RWPE2 (cell line): ENCODE results near the gene DMD.
A peak's percentile ranks its signal among the peaks of the same experiment; 100 is the strongest.

ENCODE experiments used
- ATAC-seq: fragments of 200-7000 bp; cut with Tn5 transposase; 3 replicates; pipeline ENCODE4 v1.9.1; 2021; ENCODE audit warnings: low read depth
- DNase-seq: peaks from one replicate; pipeline ENCODE4 v3.0.0-alpha.2; 2020; ENCODE audit warnings: low spot score
- H3K27ac ChIP-seq: fragments of 450-650 bp; 2 replicates; pipeline ENCODE4 v1.5.1; 2017; ENCODE audit warnings: mild to moderate bottlenecking; ENCODE audit not compliant: poor library complexity, severe bottlenecking
- H3K27me3 ChIP-seq: fragments of 250-450 bp; sonication (Bioruptor Pico); 2 replicates; pipeline ENCODE4 v1.5.1; 2021; ENCODE audit warnings: mild to moderate bottlenecking, moderate library complexity; ENCODE audit not compliant: insufficient read depth, poor library complexity, severe bottlenecking
- H3K36me3 ChIP-seq: fragments of 250-450 bp; sonication (Bioruptor Pico); 2 replicates; pipeline ENCODE4 v1.5.1; 2020; ENCODE audit warnings: low read depth, mild to moderate bottlenecking, moderate library complexity
- H3K4me1 ChIP-seq: fragments of 250-450 bp; sonication (Bioruptor Pico); 2 replicates; pipeline ENCODE4 v1.5.1; 2021; ENCODE audit warnings: mild to moderate bottlenecking, moderate library complexity; ENCODE audit not compliant: insufficient read depth, poor library complexity, severe bottlenecking
- H3K4me3 ChIP-seq: fragments of 250-450 bp; sonication (Bioruptor Pico); 2 replicates; pipeline ENCODE4 v1.5.1; 2021; ENCODE audit warnings: mild to moderate bottlenecking, moderate library complexity; ENCODE audit not compliant: severe bottlenecking
- H3K9me3 ChIP-seq: fragments of 250-450 bp; sonication (Bioruptor Pico); 2 replicates; pipeline ENCODE4 v1.5.1; 2021; ENCODE audit warnings: mild to moderate bottlenecking, moderate library complexity; ENCODE audit not compliant: severe bottlenecking
- TF ChIP-seq, protein P1 (sequence below): fragments of 450-650 bp; IDR thresholded peaks from one replicate; pipeline ENCODE4 v1.5.1; 2017; ENCODE audit warnings: mild to moderate bottlenecking, moderate library complexity; ENCODE audit not compliant: poor library complexity, severe bottlenecking

DMD gene

DNA sequence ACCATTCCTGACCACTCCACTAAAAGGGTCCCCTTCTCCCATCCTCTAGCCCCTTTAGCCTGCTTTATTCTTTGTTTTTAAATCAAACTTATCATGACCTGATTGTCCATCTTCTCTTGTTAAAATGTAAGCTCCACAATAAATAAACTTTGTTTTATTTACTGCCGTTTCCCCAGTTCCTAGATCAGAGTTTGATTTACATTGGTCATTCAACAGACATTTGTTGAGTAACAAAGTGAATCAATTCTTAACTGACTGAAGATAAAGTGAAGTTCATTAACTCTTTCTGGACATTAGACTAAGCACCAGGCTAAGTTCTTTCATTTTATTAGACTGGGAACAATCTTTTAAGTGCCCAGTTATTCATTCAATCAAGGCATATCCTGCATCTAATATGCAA is 1876.4 kb downstream of the DMD start:
- no peaks in the 10 kb centered on the region for H3K36me3 ChIP-seq
- no peaks in the 10 kb centered on the region for H3K27me3 ChIP-seq
- no peak overlapping the region for H3K27ac ChIP-seq
- no peaks in the 10 kb centered on the region for H3K9me3 ChIP-seq
- DNase-seq (no peak), ATAC-seq (no peak)
- H3K4me1 ChIP-seq = peaks cover 17% of the 10 kb centered on the region
- TF ChIP-seq, protein P1, sequence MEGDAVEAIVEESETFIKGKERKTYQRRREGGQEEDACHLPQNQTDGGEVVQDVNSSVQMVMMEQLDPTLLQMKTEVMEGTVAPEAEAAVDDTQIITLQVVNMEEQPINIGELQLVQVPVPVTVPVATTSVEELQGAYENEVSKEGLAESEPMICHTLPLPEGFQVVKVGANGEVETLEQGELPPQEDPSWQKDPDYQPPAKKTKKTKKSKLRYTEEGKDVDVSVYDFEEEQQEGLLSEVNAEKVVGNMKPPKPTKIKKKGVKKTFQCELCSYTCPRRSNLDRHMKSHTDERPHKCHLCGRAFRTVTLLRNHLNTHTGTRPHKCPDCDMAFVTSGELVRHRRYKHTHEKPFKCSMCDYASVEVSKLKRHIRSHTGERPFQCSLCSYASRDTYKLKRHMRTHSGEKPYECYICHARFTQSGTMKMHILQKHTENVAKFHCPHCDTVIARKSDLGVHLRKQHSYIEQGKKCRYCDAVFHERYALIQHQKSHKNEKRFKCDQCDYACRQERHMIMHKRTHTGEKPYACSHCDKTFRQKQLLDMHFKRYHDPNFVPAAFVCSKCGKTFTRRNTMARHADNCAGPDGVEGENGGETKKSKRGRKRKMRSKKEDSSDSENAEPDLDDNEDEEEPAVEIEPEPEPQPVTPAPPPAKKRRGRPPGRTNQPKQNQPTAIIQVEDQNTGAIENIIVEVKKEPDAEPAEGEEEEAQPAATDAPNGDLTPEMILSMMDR = no peak
- H3K4me3 ChIP-seq = no peak overlapping the region

DNA sequence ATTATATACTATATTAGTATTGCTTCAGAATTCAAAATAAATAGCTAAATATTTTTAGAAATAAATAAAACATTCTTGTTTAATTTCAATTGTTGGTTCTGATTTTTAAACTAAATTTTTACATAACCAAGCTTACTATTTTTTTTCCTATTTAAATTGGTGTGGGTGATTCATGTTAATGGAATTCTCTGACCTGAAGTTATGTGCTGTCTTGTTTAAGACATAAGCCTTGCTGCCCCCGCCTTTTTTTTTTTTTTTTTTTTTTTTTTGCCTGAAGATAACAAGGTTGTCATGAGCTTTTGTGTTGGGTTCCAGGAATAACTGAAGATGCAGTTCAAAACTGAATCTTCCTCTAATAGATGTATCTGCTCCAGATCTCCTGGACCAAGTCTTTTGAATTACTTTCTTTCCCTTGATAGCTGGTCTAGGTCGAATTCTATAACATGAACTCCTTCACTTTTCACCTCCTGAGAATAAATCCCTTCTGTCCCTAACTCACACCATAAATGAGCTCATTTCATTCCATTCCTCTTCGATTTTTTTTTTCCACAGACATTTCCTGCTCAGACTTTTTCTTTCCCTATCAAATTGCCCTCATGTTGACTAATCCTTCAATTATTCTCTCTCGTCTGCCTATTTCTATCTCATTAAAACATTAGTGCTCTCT is 1878.1 kb downstream of the DMD start:
- Histone ChIP-seq H3K27me3 (no peaks in the 10 kb centered on the region), H3K27ac (peak overlapping the region; percentile 89), H3K9me3 (no peaks in the 10 kb centered on the region), H3K4me1 (peaks cover 17% of the 10 kb centered on the region), H3K4me3 (no peak overlapping the region), H3K36me3 (no peaks in the 10 kb centered on the region)
- TF ChIP-seq, protein P1 = no peak
- no peak for DNase-seq
- peak; percentile 38; the same call in 1 of the 3 replicates for ATAC-seq

DNA sequence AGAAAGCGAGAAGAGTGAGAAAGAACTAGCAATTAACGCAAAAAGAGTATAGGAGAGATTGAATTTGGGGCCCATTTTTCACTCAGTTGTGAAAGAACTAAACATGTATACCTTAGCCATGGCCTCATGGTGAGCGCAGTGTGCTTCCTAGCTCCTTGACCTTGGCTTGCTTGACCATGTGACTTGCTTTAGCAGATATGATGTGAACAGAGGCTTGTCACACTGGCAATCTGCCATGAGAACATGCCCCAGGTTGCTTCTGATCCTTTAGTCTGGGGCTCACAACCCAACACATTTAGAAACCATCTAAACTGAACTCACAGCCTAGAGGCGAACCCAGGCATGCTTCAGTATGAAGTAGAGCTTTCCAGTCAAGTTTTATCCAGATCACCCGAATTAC is 1879.4 kb downstream of the DMD start:
- Histone ChIP-seq H3K4me3 (no peak overlapping the region), H3K27ac (peak overlapping the region; percentile 89), H3K27me3 (no peaks in the 10 kb centered on the region), H3K9me3 (no peaks in the 10 kb centered on the region), H3K36me3 (no peaks in the 10 kb centered on the region), H3K4me1 (peaks cover 17% of the 10 kb centered on the region)
- TF ChIP-seq, protein P1 = no peak
- DNase-seq (no peak), ATAC-seq (no peak)

DNA sequence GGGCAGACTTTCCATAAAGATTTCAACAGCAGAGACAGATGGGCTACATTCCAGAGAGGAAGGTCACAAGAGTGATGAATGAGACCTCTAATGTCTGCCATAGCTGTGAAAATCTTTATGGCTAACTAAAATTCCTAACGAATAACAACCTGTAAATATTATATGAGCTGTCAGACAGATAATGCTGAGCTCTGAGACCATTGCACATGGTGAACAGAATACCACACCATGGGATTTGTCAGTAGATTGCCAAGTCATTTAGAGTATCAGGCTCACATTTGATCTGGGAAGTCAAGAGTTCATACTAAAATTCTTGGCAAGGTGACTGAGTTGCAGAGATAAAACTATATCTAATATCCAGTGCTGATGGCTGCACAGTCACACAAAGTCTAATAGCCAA is 1880.3 kb downstream of the DMD start:
- Histone ChIP-seq H3K9me3 (no peaks in the 10 kb centered on the region), H3K27me3 (no peaks in the 10 kb centered on the region), H3K4me3 (no peak overlapping the region), H3K27ac (no peak overlapping the region), H3K4me1 (peaks cover 17% of the 10 kb centered on the region), H3K36me3 (no peaks in the 10 kb centered on the region)
- no peak for DNase-seq
- TF ChIP-seq, protein P1 = no peak
- no peak for ATAC-seq

DNA sequence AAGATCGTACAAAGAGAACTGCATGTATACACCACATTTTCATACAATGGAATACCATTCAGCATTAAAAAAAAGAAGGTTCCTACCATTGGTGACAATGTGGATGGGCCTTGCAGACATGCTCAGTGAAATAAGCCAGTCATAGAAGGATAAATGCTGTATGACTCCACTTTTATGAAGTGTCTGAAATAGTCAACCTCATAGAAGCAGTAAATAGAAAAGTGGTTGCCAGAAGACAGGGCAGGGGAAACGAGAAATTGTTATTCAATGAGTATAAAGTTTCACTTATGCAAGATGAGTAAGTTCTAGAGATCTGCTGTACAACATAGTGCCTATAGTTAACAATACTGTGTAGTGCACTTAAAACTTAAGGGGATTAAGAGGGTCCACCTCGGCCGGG is 1882.1 kb downstream of the DMD start:
- TF ChIP-seq, protein P1 = no peak
- Histone ChIP-seq H3K27me3 (no peaks in the 10 kb centered on the region), H3K4me3 (no peak overlapping the region), H3K9me3 (no peaks in the 10 kb centered on the region), H3K36me3 (no peaks in the 10 kb centered on the region), H3K27ac (no peak overlapping the region), H3K4me1 (peaks cover 17% of the 10 kb centered on the region)
- DNase-seq (no peak), ATAC-seq (no peak)
